Spleen (tissue), 13 donors: ENCODE results near the gene FAM236D. TPM values are rescaled to one million over a fixed set of nuclear protein-coding genes. Genes with fewer than 3 reads are reported as not detected.
"Not testable (repeated sequence)": the region's sequence is repeated elsewhere in the genome, so short reads cannot be mapped to it uniquely, and the experiment has no call there.

Source experiments
- DNase-seq: peaks from one replicate; pipeline ENCODE4 v3.0.0-alpha.2; 2020
- H3K27ac ChIP-seq, 8 donors: fragments of 200-600 bp; sonication (generic) in 7 of 8; 1 replicate in 4 of 8; 2 replicates in 4 of 8; pipeline versions ENCODE4 v1.5.0 to v1.8.0; 2016 to 2021; ENCODE audit warnings: inconsistent platforms in 4 of 8, mild to moderate bottlenecking in 4 of 8, moderate library complexity in 1 of 8
- H3K27me3 ChIP-seq, 7 donors: fragments of 200-600 bp; sonication (generic) in 6 of 7; replicated peaks in 1 of 7; 1 replicate in 4 of 7; 2 replicates in 3 of 7; pipeline versions ENCODE4 v1.5.0 to v1.8.0; 2016 to 2021; ENCODE audit warnings: inconsistent platforms in 3 of 7, mild to moderate bottlenecking in 1 of 7
- H3K36me3 ChIP-seq, 6 donors: fragments of 200-600 bp; sonication (generic) in 5 of 6; 1 replicate in 4 of 6; 2 replicates in 2 of 6; pipeline versions ENCODE4 v1.5.0 to v1.8.0; 2016 to 2021; ENCODE audit warnings: inconsistent platforms in 2 of 6
- H3K4me1 ChIP-seq, 6 donors: fragments of 200-600 bp; sonication (generic) in 5 of 6; 1 replicate in 3 of 6; 2 replicates in 3 of 6; pipeline versions ENCODE4 v1.5.0 to v1.8.0; 2016 to 2021; ENCODE audit warnings: inconsistent platforms in 3 of 6
- H3K4me3 ChIP-seq, 8 donors: fragments of 200-600 bp; sonication (generic) in 7 of 8; 1 replicate in 4 of 8; 2 replicates in 4 of 8; pipeline versions ENCODE4 v1.5.0 to v1.8.0; 2016 to 2021; ENCODE audit warnings: inconsistent platforms in 4 of 8, mild to moderate bottlenecking in 4 of 8, moderate library complexity in 2 of 8
- H3K9me3 ChIP-seq, 8 donors: fragments of 200-600 bp; sonication (generic) in 7 of 8; 1 replicate in 4 of 8; 2 replicates in 4 of 8; pipeline versions ENCODE4 v1.5.0 to v1.8.0; 2016 to 2021; ENCODE audit warnings: inconsistent platforms in 4 of 8
- WGBS, 5 donors: extraction: QIAGEN DNeasy Blood & Tissue Kit in 3 of 5; methylation state at CpG; one replicate each; pipeline versions ENCODE4 v1.1.5 to v1.1.7; 2013 to 2018; 5-methylcytosine and 5-hydroxymethylcytosine counted together
- intact Hi-C: fragments of 100-400 bp; cut with DNase I; formaldehyde crosslinking; loops from one replicate; pipeline ENCODE4 v1.15.0; 2023; ENCODE audit warnings: low total_unique reads
- long read RNA-seq, 2 donors: transcript quantifications; one replicate each; lab custom pipeline, GENCODE V29; 2026
- polyA plus RNA-seq, 3 donors: library from polyadenylated mRNA; stranded (reverse); fragments of 200-250 nt; gene quantifications; one replicate each; pipeline ENCODE4 v1.2.1, GENCODE V29; 2013
- total RNA-seq, 7 donors: library from RNA; depleted of rRNA in 3 of 7; stranded (reverse); fragments of >200 nt in 3 of 7; fragmentation: NEBNext Ultra II Directional in 4 of 7; extraction: Animal tissue kit (Norgen Biotek cat#: 25700) in 4 of 7; gene quantifications; one replicate each; pipeline versions ENCODE4 v1.1.0 to v1.2.1, GENCODE V29; 2016 to 2021
- donor health status: healthy with polysubstance abuse.
- donor health status: DM: no; HTN: no; CAD: no; lungs with moderate emphysema.
- donor health status: DM: no; HTN: no; CAD: no.
- donor health status: Bipolar disorder and iron deficiency.
- donor health status: healthy.
- donor health status: DM: no; HTN: no; CAD: no.
- donor health status: DM: yes; HTN: yes; CAD: no.

The FAM236D gene
- not detected for total RNA-seq
- polyA plus RNA-seq, result not detected
- long read RNA-seq, donor 1, result 0 reads
- long read RNA-seq, donor 2, result 0 reads

DNA sequence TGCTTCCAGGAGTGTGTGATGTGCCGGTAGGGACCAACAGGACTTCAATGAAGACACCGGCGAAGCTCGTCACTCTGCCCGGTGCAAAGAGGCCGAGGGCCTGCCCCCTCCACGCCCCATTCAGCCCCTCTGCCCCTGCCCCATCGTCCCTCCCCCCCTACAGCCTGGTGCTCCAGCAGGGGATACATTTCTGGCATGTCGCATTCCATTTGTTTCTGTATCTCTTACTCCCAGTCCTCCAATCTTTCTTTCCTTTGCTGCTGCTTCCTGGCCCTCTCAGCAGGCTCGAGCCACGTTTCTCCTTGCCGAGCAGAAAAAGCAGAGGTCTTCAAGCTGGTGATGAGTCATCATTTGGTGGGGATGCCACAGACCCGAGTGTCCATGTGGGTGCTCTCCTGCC, at the start of gene FAM236D:
FAM236D (minus strand) TSS at position 101 of the 400 bp plus-strand sequence; CDS start at position 1, 100 bp downstream.
- H3K27me3 ChIP-seq, DNase-seq, intact Hi-C loops, H3K4me3 ChIP-seq, H3K36me3 ChIP-seq, H3K27ac ChIP-seq, H3K4me1 ChIP-seq, H3K9me3 ChIP-seq: not testable (repeated sequence)
- no CpG with 5 or more reads among the region's 13 CpGs for WGBS, 5 donors

- intact Hi-C loops, H3K27me3 ChIP-seq, H3K27ac ChIP-seq, DNase-seq, H3K9me3 ChIP-seq, H3K4me3 ChIP-seq, H3K4me1 ChIP-seq, H3K36me3 ChIP-seq: not testable (repeated sequence)
- no CpG with 5 or more reads among the region's 2 CpGs for whole genome bisulfite sequencing, 5 donors
These were observed 29.5 kb upstream of the FAM236D start for GRCh38 chrX:72837532-72837931.

GRCh38 chrX:72830701-72831100, 22.7 kb upstream of the FAM236D start:
- H3K4me1 ChIP-seq, H3K27ac ChIP-seq, DNase-seq, H3K27me3 ChIP-seq, H3K9me3 ChIP-seq, H3K36me3 ChIP-seq, H3K4me3 ChIP-seq, intact Hi-C loops: not testable (repeated sequence)
- no CpG with 5 or more reads among the region's 13 CpGs for WGBS, 5 donors

DNA sequence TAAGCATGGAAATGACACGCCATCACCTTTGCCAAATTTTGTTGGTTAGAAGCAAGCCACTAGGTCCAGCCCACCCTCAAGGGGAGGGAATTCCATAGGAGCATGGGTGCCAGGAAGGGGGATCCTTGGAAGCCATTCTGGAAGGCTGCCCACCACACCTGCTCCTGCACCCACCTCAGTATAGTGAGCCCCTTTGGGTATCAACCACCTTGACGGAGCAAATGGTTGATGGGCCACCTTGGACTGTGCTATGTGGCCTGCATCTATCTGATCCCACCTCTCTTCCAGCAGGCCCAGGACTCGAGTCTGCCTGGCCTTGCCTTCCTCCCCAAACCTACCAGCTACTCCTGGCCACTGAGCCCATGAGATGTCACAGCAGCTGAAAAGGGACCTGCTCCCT, 17.6 kb downstream of the FAM236D start:
- intact Hi-C loops, H3K36me3 ChIP-seq, H3K4me1 ChIP-seq, H3K9me3 ChIP-seq, H3K4me3 ChIP-seq, H3K27me3 ChIP-seq, H3K27ac ChIP-seq: not testable (repeated sequence)
- peak; percentile 34 for DNase-seq
- 89 to 100% (median 100%) methylated on average over 1 of the region's 3 CpGs; no CpG with 5 or more reads in 2 of the 5 donors for WGBS, 5 donors

DNA sequence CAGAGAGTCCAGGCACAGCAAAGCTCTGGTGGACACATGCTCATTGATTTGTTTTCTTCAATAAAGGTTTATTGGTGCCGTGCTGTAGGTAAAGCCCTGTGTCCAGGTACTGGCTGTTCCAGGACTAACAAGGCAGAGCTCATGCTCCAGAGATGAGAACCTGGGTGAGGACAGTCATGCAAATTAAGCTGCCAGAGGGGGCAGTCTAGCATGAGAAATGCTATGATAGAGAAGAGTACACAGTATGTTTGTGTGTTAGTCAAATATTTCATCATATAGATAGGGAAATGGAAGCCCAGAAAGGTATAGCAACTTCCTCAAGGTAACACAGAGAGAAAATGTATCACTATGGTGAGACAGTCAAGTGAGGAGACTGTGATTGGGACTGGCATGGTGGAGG, 19.9 kb downstream of the FAM236D start:
- H3K4me1 ChIP-seq, H3K9me3 ChIP-seq, intact Hi-C loops, H3K4me3 ChIP-seq, H3K27me3 ChIP-seq, H3K27ac ChIP-seq, H3K36me3 ChIP-seq, DNase-seq: not testable (repeated sequence)
- WGBS, 5 donors, result no CpG with 5 or more reads among the region's 1 CpG

DNA sequence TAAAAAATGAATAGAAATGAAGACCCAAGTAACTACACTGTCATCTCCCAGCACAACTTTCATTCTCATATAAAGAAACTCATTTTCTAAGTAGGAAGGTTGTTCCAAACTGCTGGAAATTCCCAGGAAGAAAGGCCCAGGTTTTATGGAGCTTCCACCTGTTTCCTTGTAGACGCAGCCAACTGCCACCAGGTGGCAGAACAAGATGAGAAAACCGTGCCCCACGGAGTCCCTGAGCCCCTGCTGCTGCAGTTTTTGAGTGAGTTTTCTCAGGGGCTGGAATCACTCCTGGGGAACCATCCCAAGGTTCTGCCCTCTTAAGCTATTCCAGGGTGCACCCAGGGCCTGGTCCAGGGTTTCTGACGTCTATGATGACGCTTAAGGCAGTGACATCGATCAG, 24.0 kb downstream of the FAM236D start:
- WGBS, 5 donors, result no CpG with 5 or more reads among the region's 6 CpGs
- H3K4me1 ChIP-seq, H3K36me3 ChIP-seq, H3K27me3 ChIP-seq, H3K4me3 ChIP-seq, H3K27ac ChIP-seq, intact Hi-C loops, H3K9me3 ChIP-seq, DNase-seq: not testable (repeated sequence)

DNA sequence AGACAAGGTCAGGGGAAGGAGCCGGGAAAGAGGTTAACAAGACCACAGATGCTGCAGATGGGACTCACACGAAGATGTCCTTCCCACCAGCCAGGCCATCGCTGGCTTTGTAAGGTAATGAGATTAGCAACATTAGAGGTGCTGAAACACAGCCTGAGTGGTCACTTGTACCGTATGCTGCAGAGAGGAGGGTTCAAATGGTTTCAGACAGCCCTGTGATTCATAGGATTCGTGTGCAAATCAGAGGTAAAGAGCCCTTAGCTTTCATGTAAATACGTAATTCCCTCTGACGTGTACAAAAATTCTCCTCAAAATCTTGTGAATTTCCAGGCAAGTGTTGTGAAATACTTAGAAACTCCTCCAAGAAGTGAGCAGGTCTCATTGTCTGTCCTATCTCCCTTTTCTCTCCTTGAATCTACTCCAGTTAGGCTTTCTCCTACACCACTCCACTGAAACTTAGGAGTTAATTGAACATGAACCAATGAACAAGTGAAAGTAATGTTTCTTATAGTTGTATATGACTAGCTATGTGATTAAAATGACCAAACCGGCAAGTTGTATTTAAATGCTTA, 24.6 kb downstream of the FAM236D start:
- H3K27me3 ChIP-seq, H3K4me1 ChIP-seq, H3K9me3 ChIP-seq, intact Hi-C loops, H3K4me3 ChIP-seq, H3K36me3 ChIP-seq, H3K27ac ChIP-seq, DNase-seq: not testable (repeated sequence)
- no CpG with 5 or more reads among the region's 8 CpGs for WGBS, 5 donors

DNA sequence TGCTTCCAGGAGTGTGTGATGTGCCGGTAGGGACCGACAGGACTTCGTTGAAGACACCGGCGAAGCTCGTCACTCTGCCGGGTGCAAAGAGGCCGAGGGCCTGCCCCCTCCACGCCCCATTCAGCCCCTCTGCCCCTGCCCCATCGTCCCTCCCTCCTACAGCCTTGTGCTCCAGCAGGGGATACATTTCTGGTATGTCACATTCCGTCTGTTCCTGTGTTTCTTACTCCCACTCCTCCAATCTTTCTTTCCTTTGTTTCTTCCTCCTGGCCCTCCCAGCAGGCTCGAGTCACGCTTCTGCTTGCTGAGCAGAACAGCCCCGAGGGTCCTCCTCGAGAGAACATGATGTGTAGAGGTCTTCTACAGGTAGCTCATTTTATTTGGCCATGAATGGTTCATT, 25.4 kb downstream of the FAM236D start, which contains the start of gene FAM236B:
FAM236B (minus strand) TSS at position 101 of the 400 bp plus-strand sequence; CDS start at position 1, 100 bp downstream.
- H3K27ac ChIP-seq, H3K9me3 ChIP-seq, H3K4me3 ChIP-seq, H3K27me3 ChIP-seq, H3K36me3 ChIP-seq, intact Hi-C loops, H3K4me1 ChIP-seq, DNase-seq: not testable (repeated sequence)
- no CpG with 5 or more reads among the region's 15 CpGs for WGBS, 5 donors

DNA sequence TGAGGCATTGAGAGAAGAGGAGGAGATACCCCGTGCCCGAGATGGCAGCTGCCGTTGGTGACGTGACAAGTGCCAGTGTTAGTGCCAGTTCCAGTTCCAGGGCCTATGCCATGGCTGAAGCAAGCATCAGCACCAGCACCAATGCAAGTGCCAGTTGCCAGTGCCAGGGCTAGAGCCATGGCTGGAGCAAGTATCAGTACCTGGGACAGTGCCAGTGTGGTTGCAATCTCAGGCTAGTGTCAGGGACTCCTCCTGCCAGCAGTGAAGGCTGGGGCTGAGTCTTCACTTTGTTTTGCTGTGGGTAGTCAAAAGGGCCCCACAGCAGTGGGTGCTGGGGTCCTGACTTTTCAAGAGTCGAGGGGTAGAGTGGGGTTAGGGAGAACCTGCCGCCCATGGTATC, 29.9 kb downstream of the FAM236D start:
- H3K9me3 ChIP-seq, H3K36me3 ChIP-seq, DNase-seq, H3K27me3 ChIP-seq, H3K27ac ChIP-seq, H3K4me3 ChIP-seq, intact Hi-C loops, H3K4me1 ChIP-seq: not testable (repeated sequence)
- WGBS, 5 donors, result no CpG with 5 or more reads among the region's 6 CpGs

DNA sequence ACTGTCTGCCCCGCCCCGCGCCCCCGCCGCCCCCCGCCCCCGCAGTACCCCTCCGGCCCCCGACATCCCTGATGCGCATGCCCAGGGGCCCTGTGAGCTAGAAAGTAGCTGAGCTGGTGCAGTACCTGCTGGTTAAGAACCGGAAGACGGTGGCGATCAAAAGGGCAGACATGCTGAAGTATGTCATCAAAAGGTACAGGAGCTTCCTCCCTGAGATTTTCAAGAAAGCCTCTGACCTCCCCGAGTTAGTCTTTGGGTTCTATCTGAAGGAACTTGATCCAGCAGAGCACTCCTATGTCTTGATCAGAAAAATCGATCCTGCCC, 30.6 kb downstream of the FAM236D start:
- WGBS, 5 donors, result no CpG with 5 or more reads among the region's 15 CpGs
- H3K4me1 ChIP-seq, H3K36me3 ChIP-seq, intact Hi-C loops, H3K27ac ChIP-seq, H3K4me3 ChIP-seq, H3K27me3 ChIP-seq, H3K9me3 ChIP-seq, DNase-seq: not testable (repeated sequence)

- intact Hi-C loops, result not testable (repeated sequence)
- WGBS, 5 donors, result no CpG with 5 or more reads among the region's 44 CpGs
These were observed 31.1 kb downstream of the FAM236D start, which contains the start of gene DMRTC1B for GRCh38 chrX:72776653-72777466. DMRTC1B (plus strand) TSS chrX:72776890; CDS start chrX:72845136, 68,246 bp downstream.

More at GRCh38 chrX:72776653-72777466, 31.1 kb downstream of the FAM236D start, which contains the start of gene DMRTC1B:
- not testable (repeated sequence) for H3K27ac ChIP-seq, DNase-seq, H3K27me3 ChIP-seq, H3K4me1 ChIP-seq, H3K9me3 ChIP-seq, H3K36me3 ChIP-seq, H3K4me3 ChIP-seq
